Smooth muscle cell (in vitro differentiated cells): ENCODE measurements around the gene XPNPEP1. TPM values are rescaled to one million over a fixed set of nuclear protein-coding genes. Genes with fewer than 3 reads are reported as not detected.

Experiments used
- DNase-seq: peaks from one replicate; lab custom pipeline; 2025; ENCODE audit not compliant: unreplicated experiment; lab: John Stamatoyannopoulos, UW
- H2AFZ ChIP-seq: fragments of 200-600 bp; sonication (generic); 2 replicates; pipeline ENCODE4 v1.6.0; 2016; ENCODE audit warnings: antibody characterized with exemption, low read depth, mild to moderate bottlenecking
- H3F3A ChIP-seq: fragments of 200-600 bp; sonication (generic); 2 replicates; pipeline ENCODE4 v1.6.0; 2017; ENCODE audit warnings: antibody characterized with exemption, low read depth
- H3K27ac ChIP-seq: fragments of 200-600 bp; sonication (generic); 2 replicates; pipeline ENCODE4 v1.5.1; 2016; ENCODE audit warnings: low read depth, mild to moderate bottlenecking
- H3K27me3 ChIP-seq: fragments of 200-600 bp; sonication (generic); 2 replicates; pipeline ENCODE4 v1.6.1; 2016; ENCODE audit warnings: low read depth, mild to moderate bottlenecking
- H3K36me3 ChIP-seq: fragments of 200-600 bp; sonication (generic); 2 replicates; pipeline ENCODE4 v1.5.1; 2016; ENCODE audit warnings: low read depth
- H3K4me1 ChIP-seq: fragments of 200-600 bp; sonication (generic); 2 replicates; pipeline ENCODE4 v1.5.1; 2016; ENCODE audit warnings: low read depth
- H3K4me2 ChIP-seq: fragments of 200-600 bp; sonication (generic); 2 replicates; pipeline ENCODE4 v1.6.0; 2016; ENCODE audit warnings: mild to moderate bottlenecking
- H3K4me3 ChIP-seq: fragments of 200-600 bp; sonication (generic); 2 replicates; pipeline ENCODE4 v1.5.1; 2016; ENCODE audit warnings: mild to moderate bottlenecking
- H3K79me2 ChIP-seq: fragments of 200-600 bp; sonication (generic); 2 replicates; pipeline ENCODE4 v1.6.0; 2016; ENCODE audit warnings: low read depth, mild to moderate bottlenecking
- H3K9ac ChIP-seq: fragments of 200-600 bp; sonication (generic); 2 replicates; pipeline ENCODE4 v1.6.0; 2016; ENCODE audit warnings: low read depth
- H3K9me3 ChIP-seq: fragments of 200-600 bp; sonication (generic); replicated peaks from 2 replicates; pipeline ENCODE4 v1.5.1; 2016; ENCODE audit warnings: low read depth
- H4K20me1 ChIP-seq: fragments of 200-600 bp; sonication (generic); 2 replicates; pipeline ENCODE4 v1.6.0; 2016; ENCODE audit warnings: low read depth
- WGBS: methylation state at CpG from one replicate; pipeline ENCODE4 v1.1.7; 2016; ENCODE audit warnings: low lambda C conversion rate; 5-methylcytosine and 5-hydroxymethylcytosine counted together
- polyA plus RNA-seq: library from polyadenylated mRNA; unstranded; fragments of >200 nt; fragmentation: Nextera tagmentation; extraction: Ambion mirVana; gene quantifications from 2 replicates; pipeline ENCODE4 v1.2.1, GENCODE V29; 2016
- total RNA-seq: library from RNA; depleted of rRNA; stranded (reverse); fragments of >200 nt; gene quantifications from 2 replicates; pipeline ENCODE4 v1.2.3, GENCODE V29; 2014
- TF ChIP-seq, protein P1 (sequence below): fragments of 200-600 bp; sonication (generic); IDR thresholded peaks from 2 replicates; pipeline ENCODE4 v1.5.1; 2017; ENCODE audit warnings: borderline replicate concordance, mild to moderate bottlenecking, antibody characterized with exemption; ENCODE audit not compliant: insufficient read depth, poor library complexity, severe bottlenecking

XPNPEP1 gene
- total and polyA plus RNA-seq, 2 experiments from 2014 or later = 63.0 to 147 TPM

DNA sequence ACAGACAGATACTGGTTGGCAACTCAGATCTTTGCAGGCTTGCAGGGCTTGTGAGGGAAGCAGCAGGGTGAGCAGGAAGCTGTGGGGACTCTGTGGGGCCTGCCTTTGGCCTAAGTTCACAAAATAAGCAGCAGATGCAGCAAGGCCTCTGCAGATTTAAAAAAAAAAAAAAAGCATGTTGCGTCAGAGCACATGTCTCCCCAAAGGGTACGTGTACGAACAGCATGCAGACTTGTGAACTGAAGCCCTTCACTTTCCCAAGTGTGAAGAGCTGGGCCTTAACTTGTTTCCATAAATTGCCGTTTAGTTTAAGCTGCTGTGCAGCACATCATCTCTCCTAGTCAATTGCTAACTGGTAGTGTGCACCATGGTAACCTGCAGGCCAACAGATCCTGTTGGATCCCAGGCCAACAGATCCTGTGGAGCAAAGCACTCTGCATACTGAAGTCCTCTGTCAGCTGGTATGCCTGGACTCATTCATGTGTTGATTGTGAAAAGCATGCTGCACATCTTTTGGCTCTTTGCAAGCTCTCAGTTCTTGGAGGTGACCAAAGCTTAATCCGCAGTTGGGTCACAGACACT lies 10.8 kb upstream of the XPNPEP1 start:
- Histone ChIP-seq H2AFZ (no peak overlapping the region), H3K4me1 (peaks cover 23% of the 10 kb centered on the region), H3K9ac (no peak overlapping the region), H3F3A (no peaks in the 10 kb centered on the region), H3K4me2 (no peak overlapping the region), H3K4me3 (no peak overlapping the region), H3K36me3 (no peaks in the 10 kb centered on the region), H3K79me2 (no peaks in the 10 kb centered on the region), H3K27me3 (no peaks in the 10 kb centered on the region), H3K9me3 (no peaks in the 10 kb centered on the region), H4K20me1 (no peaks in the 10 kb centered on the region), H3K27ac (no peak overlapping the region)
- DNase-seq = no peak
- TF ChIP-seq, protein P1, sequence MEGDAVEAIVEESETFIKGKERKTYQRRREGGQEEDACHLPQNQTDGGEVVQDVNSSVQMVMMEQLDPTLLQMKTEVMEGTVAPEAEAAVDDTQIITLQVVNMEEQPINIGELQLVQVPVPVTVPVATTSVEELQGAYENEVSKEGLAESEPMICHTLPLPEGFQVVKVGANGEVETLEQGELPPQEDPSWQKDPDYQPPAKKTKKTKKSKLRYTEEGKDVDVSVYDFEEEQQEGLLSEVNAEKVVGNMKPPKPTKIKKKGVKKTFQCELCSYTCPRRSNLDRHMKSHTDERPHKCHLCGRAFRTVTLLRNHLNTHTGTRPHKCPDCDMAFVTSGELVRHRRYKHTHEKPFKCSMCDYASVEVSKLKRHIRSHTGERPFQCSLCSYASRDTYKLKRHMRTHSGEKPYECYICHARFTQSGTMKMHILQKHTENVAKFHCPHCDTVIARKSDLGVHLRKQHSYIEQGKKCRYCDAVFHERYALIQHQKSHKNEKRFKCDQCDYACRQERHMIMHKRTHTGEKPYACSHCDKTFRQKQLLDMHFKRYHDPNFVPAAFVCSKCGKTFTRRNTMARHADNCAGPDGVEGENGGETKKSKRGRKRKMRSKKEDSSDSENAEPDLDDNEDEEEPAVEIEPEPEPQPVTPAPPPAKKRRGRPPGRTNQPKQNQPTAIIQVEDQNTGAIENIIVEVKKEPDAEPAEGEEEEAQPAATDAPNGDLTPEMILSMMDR = no peak
- WGBS = 81% methylated on average over 5 of the region's 5 CpGs

DNA sequence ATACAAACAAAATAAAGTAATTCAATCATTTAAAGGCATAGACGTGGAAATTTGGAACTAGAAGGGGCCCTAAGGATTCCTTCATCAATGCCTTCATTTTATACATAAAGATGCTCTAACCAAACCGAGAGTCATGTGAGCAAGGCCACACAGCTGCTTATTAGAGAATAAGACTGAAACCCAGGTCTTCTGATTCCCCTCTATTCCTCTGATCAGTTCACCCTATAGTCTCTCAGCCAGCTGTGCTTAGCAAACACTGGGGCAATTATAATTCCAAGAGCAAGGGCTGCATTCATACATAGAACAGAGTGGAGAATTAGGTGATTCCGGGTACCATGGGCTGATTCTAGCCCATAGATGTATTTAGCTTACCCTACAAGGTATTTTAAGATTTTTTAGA lies 9.7 kb upstream of the XPNPEP1 start:
- H3K9me3 ChIP-seq = no peaks in the 10 kb centered on the region
- no peaks in the 10 kb centered on the region for H4K20me1 ChIP-seq
- peaks cover 23% of the 10 kb centered on the region for H3K4me1 ChIP-seq
- H3K79me2 ChIP-seq = no peaks in the 10 kb centered on the region
- H3K27me3 ChIP-seq = no peaks in the 10 kb centered on the region
- H3K36me3 ChIP-seq = no peaks in the 10 kb centered on the region
- no peak overlapping the region for H3K9ac ChIP-seq
- H2AFZ ChIP-seq = no peak overlapping the region
- no peak overlapping the region for H3K27ac ChIP-seq
- H3K4me3 ChIP-seq = no peak overlapping the region
- DNase-seq = no peak
- no peak overlapping the region for H3K4me2 ChIP-seq
- 97% methylated on average over 3 of the region's 3 CpGs for WGBS
- no peaks in the 10 kb centered on the region for H3F3A ChIP-seq
- TF ChIP-seq, protein P1 = no peak

DNA sequence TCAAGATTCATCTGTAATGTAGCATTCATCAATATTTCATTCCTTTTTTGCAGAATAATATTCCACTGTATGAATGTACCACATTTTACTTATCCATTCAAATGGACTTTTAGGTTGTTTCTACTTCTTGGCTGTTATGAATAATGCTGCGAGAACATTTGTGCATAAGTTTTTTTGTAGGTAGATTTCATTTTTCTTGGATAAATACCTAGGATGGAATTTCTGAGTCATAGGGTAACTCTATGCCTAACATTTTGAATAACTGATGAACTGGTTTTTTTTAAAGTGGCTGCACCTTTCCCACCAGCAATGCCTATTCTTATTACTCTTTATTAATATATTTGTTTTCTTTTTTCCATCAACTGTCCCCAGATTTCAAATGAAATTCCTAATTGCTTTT lies 9.1 kb upstream of the XPNPEP1 start:
- no peak for DNase-seq
- WGBS = 100% methylated on average over 1 of the region's 1 CpG
- Histone ChIP-seq H3K9ac (no peak overlapping the region), H3K9me3 (no peaks in the 10 kb centered on the region), H3K27ac (no peak overlapping the region), H3K27me3 (no peaks in the 10 kb centered on the region), H3K4me2 (no peak overlapping the region), H3K4me1 (peaks cover 23% of the 10 kb centered on the region), H3K36me3 (no peaks in the 10 kb centered on the region), H3K79me2 (no peaks in the 10 kb centered on the region), H4K20me1 (no peaks in the 10 kb centered on the region), H3K4me3 (no peak overlapping the region), H2AFZ (no peak overlapping the region), H3F3A (no peaks in the 10 kb centered on the region)
- TF ChIP-seq, protein P1 = no peak

DNA sequence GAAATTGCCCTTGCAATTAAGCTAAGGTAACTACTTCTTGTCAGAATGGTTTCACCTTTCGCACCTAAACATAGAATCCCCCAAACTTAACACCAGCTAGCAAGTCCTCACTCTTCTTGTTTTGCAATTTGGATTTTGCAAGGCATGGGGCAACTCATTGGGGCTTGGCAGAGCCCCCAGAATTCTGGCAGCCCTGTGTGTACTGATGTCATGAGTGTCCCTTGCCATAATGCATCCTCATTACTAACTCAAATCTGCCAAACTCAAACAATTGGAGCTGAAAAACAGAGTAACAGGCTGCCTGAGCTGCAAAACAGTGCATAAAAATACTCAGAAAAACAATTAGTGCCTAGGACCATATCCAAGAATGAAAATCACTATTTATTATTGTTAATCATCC lies 7.9 kb upstream of the XPNPEP1 start:
- Histone ChIP-seq H2AFZ (no peak overlapping the region), H3F3A (no peaks in the 10 kb centered on the region), H3K36me3 (no peaks in the 10 kb centered on the region), H3K27me3 (no peaks in the 10 kb centered on the region), H3K4me1 (peaks cover 23% of the 10 kb centered on the region), H3K79me2 (no peaks in the 10 kb centered on the region), H3K4me2 (no peak overlapping the region), H4K20me1 (no peaks in the 10 kb centered on the region), H3K27ac (no peak overlapping the region), H3K4me3 (no peak overlapping the region), H3K9ac (no peak overlapping the region), H3K9me3 (no peaks in the 10 kb centered on the region)
- TF ChIP-seq, protein P1 = no peak
- no peak for DNase-seq
- 95% methylated on average over 1 of the region's 1 CpG for WGBS
